HG02852 (cell line): ENCODE data around the gene CLSTN1.
A peak's percentile ranks its signal among the peaks of the same experiment; 100 is the strongest.

ENCODE experiments used
- ATAC-seq: cut with Tn5 transposase; IDR thresholded peaks from one replicate; pipeline ENCODE4 v1.9.1; 2021; ENCODE audit warnings: mild to moderate bottlenecking, moderate library complexity; ENCODE audit not compliant: unreplicated experiment

CLSTN1 gene

GRCh38 chr1:9732123-9732971 is 91.4 kb downstream of the CLSTN1 start:
- ATAC-seq = no peak

- ATAC-seq = no peak
Measured at GRCh38 chr1:9731561-9731960, 92.2 kb downstream of the CLSTN1 start.

- ATAC-seq = no peak
Measured at GRCh38 chr1:9731051-9731537, 92.7 kb downstream of the CLSTN1 start.

- no peak for ATAC-seq
Measured at GRCh38 chr1:9730096-9730901, 93.5 kb downstream of the CLSTN1 start.

- no peak for ATAC-seq
Measured at GRCh38 chr1:9729523-9729922, 94.2 kb downstream of the CLSTN1 start.

GRCh38 chr1:9728451-9729295 is 95.1 kb downstream of the CLSTN1 start:
- no peak for ATAC-seq

GRCh38 chr1:9726905-9727595 is 96.7 kb downstream of the CLSTN1 start:
- no peak for ATAC-seq

GRCh38 chr1:9726406-9726805 is 97.4 kb downstream of the CLSTN1 start:
- no peak for ATAC-seq

- peak; percentile 55 for ATAC-seq
Measured at GRCh38 chr1:9724706-9725476, 98.9 kb downstream of the CLSTN1 start.

GRCh38 chr1:9723926-9724325 is 99.8 kb downstream of the CLSTN1 start:
- ATAC-seq = no peak

GRCh38 chr1:9723068-9723805 is 100.5 kb downstream of the CLSTN1 start:
- no peak for ATAC-seq

GRCh38 chr1:9722378-9722749 is 101.4 kb downstream of the CLSTN1 start:
- ATAC-seq = no peak

- ATAC-seq = no peak
Measured at GRCh38 chr1:9721606-9722377, 102.0 kb downstream of the CLSTN1 start.

- ATAC-seq = no peak
Measured at GRCh38 chr1:9720785-9721605, 102.8 kb downstream of the CLSTN1 start.

- no peak for ATAC-seq
Measured at GRCh38 chr1:9719978-9720722, 103.6 kb downstream of the CLSTN1 start.

- ATAC-seq = no peak
Measured at GRCh38 chr1:9718006-9718680, 105.6 kb downstream of the CLSTN1 start.
